CD4-positive, alpha-beta memory T cell (primary cell): ENCODE measurements around the gene RPSA. TPM values are rescaled to one million over a fixed set of nuclear protein-coding genes. Genes with fewer than 3 reads are reported as not detected.
A peak's percentile ranks its signal among the peaks of the same experiment; 100 is the strongest.

ENCODE experiments used
- CTCF ChIA-PET: fragments of 350-600 bp; sonication (Branson Sonifier 250); formaldehyde crosslinking; loops from one replicate; lab custom pipeline; 2021; ENCODE audit warnings: inconsistent platforms; ENCODE audit not compliant: partially characterized antibody; lab: Charles Lee
- POLR2A ChIA-PET: fragments of 350-600 bp; sonication (Branson Sonifier 250); formaldehyde crosslinking; loops from one replicate; lab custom pipeline; 2021; ENCODE audit not compliant: partially characterized antibody; lab: Charles Lee
- DNase-seq, 5 donors: peaks; one replicate each; pipeline versions ENCODE4 v3.0.0 to v3.0.0-alpha.2; 2020 to 2022; ENCODE audit warnings: mixed read lengths in 1 of 5
- H3K27ac ChIP-seq: one replicate; pipeline ENCODE4 v1.7.0; 2013; ENCODE audit warnings: low read depth, low read length
- H3K27me3 ChIP-seq: 2 replicates; pipeline ENCODE4 v1.7.0; 2013; ENCODE audit warnings: mild to moderate bottlenecking, low read length, moderate library complexity; ENCODE audit not compliant: insufficient read depth
- H3K36me3 ChIP-seq: 2 replicates; pipeline ENCODE4 v1.7.0; 2013; ENCODE audit warnings: mild to moderate bottlenecking, low read length, moderate library complexity; ENCODE audit not compliant: insufficient read depth
- H3K4me1 ChIP-seq: 2 replicates; pipeline ENCODE4 v1.7.0; 2013; ENCODE audit warnings: mild to moderate bottlenecking, low read length, moderate library complexity; ENCODE audit not compliant: insufficient read depth
- H3K4me3 ChIP-seq, 2 donors: one replicate each; pipeline ENCODE4 v1.7.0; 2013; ENCODE audit warnings: low read length in 2 of 2, mild to moderate bottlenecking in 1 of 2
- H3K9me3 ChIP-seq, 2 donors: one replicate each; pipeline ENCODE4 v1.7.0; 2013; ENCODE audit warnings: low read length in 2 of 2, control low read depth in 1 of 2; ENCODE audit not compliant: control insufficient read depth in 1 of 2
- H3K27ac Mint-ChIP-seq, 7 donors: one replicate each; pipeline ENCODE4 v1.8.0; 2020 to 2021; ENCODE audit warnings: mixed read lengths in 7 of 7, mild to moderate bottlenecking in 6 of 7, inconsistent platforms in 3 of 7, moderate library complexity in 3 of 7
- H3K27me3 Mint-ChIP-seq, 2 donors: one replicate each; pipeline ENCODE4 v1.8.0; 2020 to 2021; ENCODE audit warnings: mixed read lengths in 2 of 2
- H3K36me3 Mint-ChIP-seq, 2 donors: one replicate each; pipeline ENCODE4 v1.8.0; 2020 to 2021; ENCODE audit warnings: mixed read lengths in 2 of 2, inconsistent platforms in 1 of 2, mild to moderate bottlenecking in 1 of 2
- H3K4me1 Mint-ChIP-seq, 4 donors: one replicate each; pipeline ENCODE4 v1.8.0; 2020 to 2021; ENCODE audit warnings: mixed read lengths in 4 of 4, mild to moderate bottlenecking in 1 of 4
- H3K4me3 Mint-ChIP-seq, 8 donors: one replicate each; pipeline ENCODE4 v1.8.0; 2020 to 2021; ENCODE audit warnings: mixed read lengths in 8 of 8, mild to moderate bottlenecking in 7 of 8, moderate library complexity in 6 of 8, inconsistent platforms in 3 of 8
- H3K9me3 Mint-ChIP-seq, 8 donors: one replicate each; pipeline ENCODE4 v1.8.0; 2020 to 2021; ENCODE audit warnings: mixed read lengths in 8 of 8, mild to moderate bottlenecking in 5 of 8, inconsistent platforms in 3 of 8, moderate library complexity in 1 of 8
- intact Hi-C: fragments of 100-400 bp; cut with micrococcal nuclease; formaldehyde crosslinking; loops from one replicate; pipeline ENCODE4 v1.15.1; 2023
- polyA plus RNA-seq, 2 donors: library from polyadenylated mRNA; unstranded; fragments of 300-500 nt; fragmentation: Illumina TruSeq; gene quantifications; one replicate each; pipeline ENCODE4 v1.2.3, GENCODE V29; 2021
- total RNA-seq, 2 experiments: library from RNA; stranded (reverse); gene quantifications; one replicate each; pipeline ENCODE4 v1.2.3, GENCODE V29; 2021

RPSA gene
- total and polyA plus RNA-seq, 4 experiments from 2014 or later, result 1,062 to 1,688 (median 1,447) TPM

- Histone ChIP-seq H3K9me3 (no peaks in the 10 kb centered on the region), H3K4me3 (no peak overlapping the region), H3K27me3 (no peaks in the 10 kb centered on the region), H3K36me3 (peaks cover 52% of the 10 kb centered on the region), H3K27ac (peak overlapping the region; percentile 81), H3K4me1 (peaks cover 47% of the 10 kb centered on the region)
- ChIA-PET CTCF (interaction anchor here (1.1 to 5.6 kb wide), 4 partner anchors 7 to 39 kb away, joined by 3 to 48 read pairs (median 24); no protein-coding TSS in a partner anchor), POLR2A (interaction anchor here (1.2 to 5.4 kb wide), 4 partner anchors 8 to 31 kb away, joined by 3 to 75 read pairs (median 15); no protein-coding TSS in a partner anchor)
- peaks cover 48 to 69% of the 10 kb centered on the region in 2 donors for H3K36me3 Mint-ChIP-seq
- DNase-seq, result peak in 2 of 5 donors; percentile 34 to 49
- H3K9me3 Mint-ChIP-seq, result no peaks in the 10 kb centered on the region
- H3K4me3 Mint-ChIP-seq, result peak overlapping the region; percentile 77 to 99 (median 96)
- H3K27me3 Mint-ChIP-seq, result no peaks in the 10 kb centered on the region
- peaks cover 34 to 56% (median 44%) of the 10 kb centered on the region in 4 donors for H3K4me1 Mint-ChIP-seq
- peak overlapping the region; percentile 42 to 98 (median 93) for H3K27ac Mint-ChIP-seq
- intact Hi-C loops, result loop anchor here (10.0 kb wide), 1 partner anchor 1274 kb away; the partner anchor contains the start of genes ACAA1 and MYD88
These were observed 2.2 kb downstream of the RPSA start for GRCh38 chr3:39408493-39409372.

DNA sequence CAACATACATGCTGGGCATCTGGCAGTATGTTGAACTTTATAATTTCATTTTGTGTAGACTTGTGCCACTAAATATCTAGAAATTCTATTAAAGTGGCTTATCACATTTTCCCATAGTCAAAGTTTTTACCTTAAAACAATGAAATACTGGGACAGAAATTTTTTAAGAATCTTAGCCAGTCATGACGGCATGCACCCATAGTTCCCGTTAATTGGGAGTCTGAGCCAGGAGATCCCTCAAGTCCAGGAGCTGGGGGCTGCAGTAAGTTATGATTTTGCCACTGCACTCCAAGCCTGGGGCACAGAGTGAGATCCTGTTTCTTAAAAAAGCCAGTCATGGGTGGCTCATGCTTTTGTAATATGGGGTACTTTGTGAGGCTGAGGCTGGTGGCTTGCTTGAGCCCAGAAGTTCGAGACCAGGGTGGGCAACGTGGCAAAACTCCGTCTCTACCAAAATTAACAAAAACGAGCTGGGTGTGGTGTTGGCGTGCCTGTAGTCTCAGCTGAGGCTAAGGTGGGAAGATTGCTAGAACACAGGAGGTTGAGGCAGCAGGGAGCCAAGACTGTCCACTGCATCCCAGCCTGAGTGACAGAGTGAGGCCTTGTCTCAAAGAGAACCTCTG is 3.1 kb downstream of the RPSA start:
- peaks cover 52 to 77% of the 10 kb centered on the region in 2 donors for H3K36me3 Mint-ChIP-seq
- H3K9me3 ChIP-seq, result no peaks in the 10 kb centered on the region
- peaks cover 60% of the 10 kb centered on the region for H3K36me3 ChIP-seq
- peak overlapping the region; percentile 81 for H3K27ac ChIP-seq
- H3K27ac Mint-ChIP-seq, result peak overlapping the region; percentile 72 to 88 (median 85)
- H3K9me3 Mint-ChIP-seq, result no peaks in the 10 kb centered on the region
- no peaks in the 10 kb centered on the region for H3K27me3 ChIP-seq
- H3K4me1 Mint-ChIP-seq, result peaks cover 34 to 61% (median 47%) of the 10 kb centered on the region in 4 donors
- no peak for DNase-seq
- H3K4me3 Mint-ChIP-seq, result peak overlapping the region in 6 of 8 donors; percentile 31 to 62 (median 51)
- H3K4me3 ChIP-seq, result no peak overlapping the region
- H3K27me3 Mint-ChIP-seq, result no peaks in the 10 kb centered on the region
- CTCF ChIA-PET, result interaction anchor here (3.6 to 5.6 kb wide), 3 partner anchors 7 to 38 kb away, joined by 17 to 48 read pairs (median 31); no protein-coding TSS in a partner anchor
- H3K4me1 ChIP-seq, result peaks cover 47% of the 10 kb centered on the region
- POLR2A ChIA-PET, result interaction anchor here (1.2 to 5.4 kb wide), 3 partner anchors 7 to 32 kb away, joined by 3 to 75 read pairs (median 26); no protein-coding TSS in a partner anchor
- intact Hi-C loops, result loop anchor here (10.0 kb wide), 1 partner anchor 1275 kb away; the partner anchor contains the start of genes ACAA1 and MYD88

DNA sequence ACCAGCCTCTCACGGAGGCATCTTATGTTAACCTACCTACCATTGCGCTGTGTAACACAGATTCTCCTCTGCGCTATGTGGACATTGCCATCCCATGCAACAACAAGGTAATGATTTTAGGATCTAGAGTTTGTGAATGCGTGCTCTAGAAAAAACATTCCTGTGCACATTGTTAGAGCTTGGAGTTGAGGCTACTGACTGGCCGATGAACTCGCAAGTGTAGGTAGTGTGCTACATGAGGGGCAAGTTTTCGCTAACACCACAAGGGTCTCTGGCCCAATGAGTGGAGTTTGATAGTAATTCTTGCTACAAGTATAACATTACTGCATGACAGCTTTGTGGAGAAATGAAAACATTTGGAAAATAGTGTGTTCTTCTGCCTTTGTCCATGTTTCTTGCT is 4.4 kb downstream of the RPSA start:
- ChIA-PET POLR2A (no interaction called here), CTCF (no interaction called here)
- no peak for DNase-seq
- Histone ChIP-seq H3K4me1 (peaks cover 43% of the 10 kb centered on the region), H3K36me3 (peaks cover 60% of the 10 kb centered on the region), H3K27ac (no peak overlapping the region), H3K4me3 (no peak overlapping the region), H3K27me3 (no peaks in the 10 kb centered on the region), H3K9me3 (no peaks in the 10 kb centered on the region)
- intact Hi-C loops, result no loop called here
- Mint-ChIP-seq H3K4me1 (peaks cover 34 to 64% (median 48%) of the 10 kb centered on the region in 4 donors), H3K4me3 (peak overlapping the region in 1 of 8 donors; percentile 6), H3K27ac (peak overlapping the region in 3 of 7 donors; percentile 68 to 81 (median 75)), H3K9me3 (peaks cover 0 to under 1% (median 0%) of the 10 kb centered on the region in 8 donors), H3K27me3 (no peaks in the 10 kb centered on the region), H3K36me3 (peaks cover 56 to 81% of the 10 kb centered on the region in 2 donors)

GRCh38 chr3:39412668-39413260 is 6.2 kb downstream of the RPSA start:
- H3K4me1 ChIP-seq, result peaks cover 34% of the 10 kb centered on the region
- Mint-ChIP-seq H3K4me3 (no peak overlapping the region), H3K36me3 (peaks cover 54 to 70% of the 10 kb centered on the region in 2 donors), H3K27ac (peak overlapping the region in 1 of 7 donors; percentile 81), H3K9me3 (peaks cover 0 to 2% (median 0%) of the 10 kb centered on the region in 8 donors), H3K4me1 (peaks cover 25 to 49% (median 37%) of the 10 kb centered on the region in 4 donors), H3K27me3 (no peaks in the 10 kb centered on the region)
- H3K4me3 ChIP-seq, result no peak overlapping the region
- POLR2A ChIA-PET, result no interaction called here
- no peak for DNase-seq
- H3K27me3 ChIP-seq, result no peaks in the 10 kb centered on the region
- intact Hi-C loops, result no loop called here
- CTCF ChIA-PET, result interaction anchor here (1.1 kb wide), 2 partner anchors 9 to 35 kb away, joined by 3 read pairs; no protein-coding TSS in a partner anchor
- no peaks in the 10 kb centered on the region for H3K9me3 ChIP-seq
- H3K36me3 ChIP-seq, result peaks cover 59% of the 10 kb centered on the region
- no peak overlapping the region for H3K27ac ChIP-seq

DNA sequence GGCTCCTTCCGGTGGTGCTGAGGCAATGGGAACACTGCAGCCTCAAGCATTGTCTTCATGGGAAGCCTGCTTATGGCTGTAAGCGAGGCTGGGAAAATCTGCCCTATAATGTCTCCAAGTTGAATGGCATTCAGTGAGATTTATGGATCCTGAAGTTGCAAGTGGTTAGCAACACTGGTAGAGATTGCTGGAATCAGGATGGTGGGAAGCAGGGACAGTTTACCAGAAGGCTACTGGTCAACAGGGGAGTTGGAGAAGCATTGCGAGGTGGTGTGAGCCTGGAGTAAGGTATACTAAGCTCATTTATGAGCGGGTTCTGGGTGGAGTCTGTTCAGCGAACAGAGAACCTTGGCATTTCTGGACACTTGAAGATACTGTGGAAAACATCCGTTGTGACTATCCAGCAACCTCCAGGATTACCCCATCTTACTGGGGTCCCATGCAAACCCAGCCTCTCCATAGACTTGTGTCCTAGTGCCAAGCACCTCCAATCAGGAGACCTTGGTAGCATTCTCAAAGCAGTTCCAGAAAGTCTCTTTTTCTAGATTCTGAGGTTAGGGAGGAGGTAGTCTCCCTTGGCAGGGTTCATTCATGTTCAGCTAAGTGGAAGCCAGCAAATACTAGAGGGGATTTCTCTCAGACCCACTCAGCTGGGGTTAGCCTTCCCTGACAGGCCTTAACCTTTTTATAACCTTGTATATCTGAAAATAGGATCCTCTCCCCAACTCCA is 7.3 kb downstream of the RPSA start:
- Mint-ChIP-seq H3K4me1 (peaks cover 19 to 42% (median 29%) of the 10 kb centered on the region in 4 donors), H3K9me3 (peaks cover 0 to 2% (median 0%) of the 10 kb centered on the region in 8 donors), H3K27me3 (no peaks in the 10 kb centered on the region), H3K4me3 (peak overlapping the region in 1 of 8 donors; percentile 4), H3K27ac (peak overlapping the region in 5 of 7 donors; percentile 52 to 81 (median 70)), H3K36me3 (peaks cover 47 to 59% of the 10 kb centered on the region in 2 donors)
- Histone ChIP-seq H3K4me1 (peaks cover 24% of the 10 kb centered on the region), H3K27ac (no peak overlapping the region), H3K27me3 (no peaks in the 10 kb centered on the region), H3K9me3 (no peaks in the 10 kb centered on the region), H3K4me3 (no peak overlapping the region), H3K36me3 (peaks cover 56% of the 10 kb centered on the region)
- DNase-seq, result no peak
- intact Hi-C loops, result no loop called here
- CTCF ChIA-PET, result interaction anchor here (1.1 to 3.6 kb wide), 2 partner anchors 11 to 12 kb away, joined by 3 to 23 read pairs; no protein-coding TSS in a partner anchor
- POLR2A ChIA-PET, result no interaction called here

DNA sequence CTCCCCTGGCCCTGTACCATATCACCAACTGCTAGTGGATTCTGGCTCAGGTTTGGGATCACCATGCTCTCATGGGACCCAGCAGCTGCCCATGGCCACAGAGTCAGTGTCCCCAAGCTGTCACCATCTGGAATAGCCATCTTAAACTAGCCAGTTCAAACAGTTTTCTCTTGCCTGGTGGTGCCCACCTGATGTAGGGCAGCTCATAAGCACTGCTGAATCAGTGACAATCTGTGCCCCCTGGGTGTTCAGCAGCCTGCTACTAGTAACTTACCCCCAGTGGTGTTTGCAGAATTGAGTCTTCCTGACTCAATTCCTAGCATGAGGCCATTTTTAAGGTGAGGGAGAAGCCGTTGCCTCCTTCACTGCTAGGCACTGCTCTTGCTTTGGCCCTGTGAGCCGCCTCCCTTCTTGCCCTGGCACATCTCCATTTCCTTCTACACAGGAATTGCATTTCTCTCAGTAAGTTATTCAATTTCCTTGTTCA is 7.9 kb downstream of the RPSA start:
- Mint-ChIP-seq H3K9me3 (peaks cover 0 to 2% (median 0%) of the 10 kb centered on the region in 8 donors), H3K4me1 (peaks cover 16 to 37% (median 25%) of the 10 kb centered on the region in 4 donors), H3K27me3 (no peaks in the 10 kb centered on the region), H3K4me3 (peak overlapping the region in 1 of 8 donors; percentile 44), H3K27ac (peak overlapping the region; percentile 53 to 81 (median 70)), H3K36me3 (peaks cover 43 to 54% of the 10 kb centered on the region in 2 donors)
- intact Hi-C loops, result no loop called here
- no peaks in the 10 kb centered on the region for H3K9me3 ChIP-seq
- ChIA-PET CTCF (interaction anchor here (1.3 to 3.9 kb wide), 4 partner anchors 7 to 33 kb away, joined by 4 to 31 read pairs (median 20); partner anchors contain the start of gene RPSA), POLR2A (no interaction called here)
- H3K27me3 ChIP-seq, result no peaks in the 10 kb centered on the region
- no peak overlapping the region for H3K27ac ChIP-seq
- peaks cover 17% of the 10 kb centered on the region for H3K4me1 ChIP-seq
- DNase-seq, result no peak
- peaks cover 50% of the 10 kb centered on the region for H3K36me3 ChIP-seq
- no peak overlapping the region for H3K4me3 ChIP-seq
